NCI-H510A treated with DMSO at 0.1 percent for 48 hours (cell line): ENCODE data around the gene TMEM187.
A peak's percentile ranks its signal among the peaks of the same experiment; 100 is the strongest.

ENCODE experiments used
- DNase-seq: peaks from one replicate; lab custom pipeline; 2025; lab: John Stamatoyannopoulos, UW

TMEM187 gene, protein sequence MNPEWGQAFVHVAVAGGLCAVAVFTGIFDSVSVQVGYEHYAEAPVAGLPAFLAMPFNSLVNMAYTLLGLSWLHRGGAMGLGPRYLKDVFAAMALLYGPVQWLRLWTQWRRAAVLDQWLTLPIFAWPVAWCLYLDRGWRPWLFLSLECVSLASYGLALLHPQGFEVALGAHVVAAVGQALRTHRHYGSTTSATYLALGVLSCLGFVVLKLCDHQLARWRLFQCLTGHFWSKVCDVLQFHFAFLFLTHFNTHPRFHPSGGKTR

DNA sequence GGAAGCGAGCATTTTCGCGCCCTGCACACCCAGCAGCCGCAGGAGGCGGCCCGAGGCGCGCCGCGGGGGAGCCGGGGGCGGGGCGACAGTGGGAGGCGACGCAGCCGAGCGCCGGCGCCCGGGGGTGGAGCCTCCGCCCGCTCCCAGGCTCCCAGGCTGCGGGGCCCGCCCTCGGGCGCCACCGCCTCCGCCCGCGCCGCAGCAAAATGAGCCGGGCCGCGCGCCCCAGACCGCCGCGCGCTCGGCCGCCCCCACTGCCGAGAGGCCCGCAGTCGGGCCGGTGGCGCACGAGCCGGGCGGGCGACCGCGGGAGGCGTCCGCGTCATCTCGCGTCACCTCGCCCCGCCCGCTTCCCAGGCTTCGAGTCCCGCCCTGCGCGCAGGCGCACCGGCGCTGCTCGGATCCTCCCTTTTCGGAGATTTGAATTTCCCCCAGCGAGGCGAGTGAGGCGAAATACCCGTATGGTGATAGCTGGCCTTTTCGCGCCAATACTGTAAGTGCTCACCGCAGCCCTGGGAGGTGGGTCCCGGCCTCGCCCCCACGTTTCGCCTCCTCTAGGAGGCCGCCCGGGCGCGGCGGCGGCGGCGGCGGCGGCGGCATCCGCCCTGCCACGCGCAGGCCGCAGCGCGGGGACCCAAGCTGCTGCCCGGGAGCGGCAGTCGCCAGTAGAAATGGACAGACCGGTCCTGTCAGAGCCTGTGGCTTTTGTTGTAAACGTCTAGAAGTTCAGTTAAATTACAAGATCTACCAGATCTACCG is at the start of gene TMEM187:
TMEM187 (plus strand) TSS at position 387 of the 759 bp plus-strand sequence. CDS start 9,309 bp downstream, outside the sequence.
- peak; percentile 84 for DNase-seq

DNA sequence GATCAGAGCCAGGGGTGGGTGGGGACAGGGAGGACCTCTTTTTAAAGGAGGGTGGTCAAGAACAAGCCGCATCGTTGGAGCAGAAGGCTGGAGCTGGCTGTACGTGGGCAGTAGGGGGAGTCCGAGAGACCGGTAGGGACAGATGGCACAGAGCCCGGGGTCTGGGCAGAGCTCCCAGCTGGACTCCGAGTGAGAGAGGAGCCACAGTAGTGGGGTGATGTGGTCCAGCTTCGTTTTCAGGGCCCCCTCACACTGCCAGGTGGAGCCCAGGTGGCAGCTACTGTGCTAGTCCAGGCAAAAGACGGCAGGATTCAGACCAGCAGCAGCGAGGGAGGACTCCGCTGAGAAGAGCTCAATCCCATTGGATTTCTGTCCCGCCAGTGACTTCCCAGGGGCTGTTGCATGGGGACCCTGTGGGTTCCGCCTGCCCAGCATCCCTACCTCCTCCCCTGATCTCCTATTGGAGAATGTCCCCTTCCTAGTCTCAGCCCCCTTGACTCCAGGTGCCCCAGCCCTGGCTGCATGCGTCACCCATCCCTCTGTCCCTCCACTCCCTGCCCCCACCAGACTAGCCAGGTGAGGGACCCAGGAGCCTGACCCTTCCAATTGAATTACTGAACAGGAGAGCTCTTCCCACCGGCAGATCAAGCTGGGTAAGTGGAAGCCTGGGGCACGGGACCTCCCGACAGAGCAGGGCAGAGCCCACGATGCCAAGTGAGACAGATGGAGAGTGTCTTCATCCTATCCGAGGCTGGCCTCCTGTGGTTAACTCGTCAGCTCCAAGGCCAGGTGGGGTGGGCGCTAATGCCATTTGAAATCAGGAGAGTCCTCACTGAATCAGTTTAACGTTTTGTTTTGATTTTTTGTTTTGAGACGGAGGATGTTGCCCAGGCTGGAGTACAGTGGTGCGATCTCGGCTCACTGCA is 49.4 kb upstream of the TMEM187 start:
- no peak for DNase-seq

DNA sequence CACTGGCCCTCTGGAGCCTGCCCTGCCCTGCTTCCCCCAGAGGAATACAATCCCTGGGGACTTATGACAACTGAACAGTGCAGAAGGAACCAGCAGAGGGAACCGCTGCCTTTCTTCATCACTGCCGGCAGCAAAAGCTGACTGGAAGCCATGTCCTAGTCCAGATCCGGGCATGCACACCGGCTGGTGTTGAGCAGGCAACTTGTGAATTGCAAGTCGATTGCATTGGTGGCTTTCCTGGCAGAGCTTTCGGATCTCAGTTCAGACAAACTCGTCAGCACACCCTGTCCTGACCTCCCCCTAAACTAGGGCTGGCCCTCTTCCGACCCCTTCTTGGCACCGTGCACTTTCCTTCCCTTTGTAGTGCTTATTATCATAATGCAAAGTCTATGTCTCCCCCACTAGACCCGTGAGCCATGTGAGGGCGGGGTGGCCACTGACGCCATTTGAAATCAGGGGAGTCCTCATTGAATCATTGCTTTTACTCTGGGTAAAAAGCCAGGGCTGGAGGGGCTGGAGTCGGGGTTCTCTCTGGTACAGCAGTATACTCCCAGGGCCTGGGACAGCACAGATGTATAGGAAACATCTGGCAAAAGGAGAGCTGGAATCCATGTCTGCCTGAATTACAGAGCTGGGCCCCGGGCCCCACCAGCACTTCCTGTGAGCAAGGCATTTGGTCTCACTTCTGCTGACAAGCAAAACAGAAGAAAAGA is 48.2 kb upstream of the TMEM187 start:
- peak; percentile 6 for DNase-seq

DNA sequence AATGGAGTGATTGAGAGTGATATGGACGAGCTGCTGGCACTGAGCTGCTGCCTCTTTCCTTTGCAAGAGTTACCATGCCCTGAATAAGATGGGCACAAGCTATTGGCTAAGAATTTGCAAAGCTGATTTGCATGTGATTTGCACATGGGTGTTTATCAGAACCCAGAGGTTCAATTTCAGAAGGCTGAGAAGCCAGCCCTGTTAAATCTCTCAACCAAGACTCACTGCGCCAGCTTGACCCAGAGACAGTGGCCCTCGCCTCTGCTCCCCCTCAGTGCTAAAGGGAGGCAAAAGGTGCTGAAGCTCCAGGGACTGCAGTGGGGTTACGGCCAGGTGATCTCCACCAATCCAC is 47.2 kb upstream of the TMEM187 start:
- DNase-seq: no peak

DNA sequence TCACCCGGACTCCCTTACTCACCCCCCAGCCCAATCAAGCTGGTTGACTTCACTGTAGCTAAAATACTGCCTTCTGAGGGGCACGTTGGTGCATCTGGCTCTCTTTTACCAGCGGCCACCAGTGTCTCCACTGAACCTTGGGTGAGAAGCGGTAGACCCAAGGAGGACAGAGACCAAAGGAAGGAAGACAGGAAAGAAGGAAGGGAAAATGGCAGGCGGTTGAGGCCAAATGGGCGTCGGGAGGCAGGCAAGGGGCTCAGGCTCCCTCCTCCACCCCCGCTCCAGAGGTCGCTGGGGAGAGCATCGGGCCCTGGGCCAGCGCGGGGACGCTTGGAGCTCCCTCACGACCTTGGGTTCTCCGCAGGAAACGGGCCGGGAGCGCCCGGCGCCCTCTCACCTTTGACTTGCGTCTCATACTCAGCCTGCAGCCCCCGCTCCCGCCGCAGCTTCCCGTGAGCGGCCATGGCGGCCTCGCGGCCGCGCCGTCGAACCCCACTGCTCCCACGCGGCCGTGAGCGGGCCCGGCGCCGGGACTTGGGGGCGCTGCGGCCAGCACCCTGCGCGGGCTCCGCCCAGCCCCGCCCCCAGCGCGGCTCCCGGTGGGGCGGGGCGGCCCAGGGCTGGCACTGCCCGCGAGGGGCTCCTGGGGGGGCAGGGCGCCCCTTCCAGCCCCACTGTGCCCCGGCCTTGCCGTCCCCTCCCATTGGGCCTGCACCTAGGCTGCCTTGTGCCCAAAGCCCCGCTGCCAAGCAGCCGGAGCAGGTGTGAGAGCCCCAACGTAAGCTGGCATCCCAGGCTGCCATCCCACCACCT is 46.6 kb upstream of the TMEM187 start, which contains the start of gene ARHGAP4:
ARHGAP4 (minus strand) TSS at position 526 of the 813 bp plus-strand sequence; CDS start at position 464, 62 bp downstream.
- peak; percentile 19 for DNase-seq

DNA sequence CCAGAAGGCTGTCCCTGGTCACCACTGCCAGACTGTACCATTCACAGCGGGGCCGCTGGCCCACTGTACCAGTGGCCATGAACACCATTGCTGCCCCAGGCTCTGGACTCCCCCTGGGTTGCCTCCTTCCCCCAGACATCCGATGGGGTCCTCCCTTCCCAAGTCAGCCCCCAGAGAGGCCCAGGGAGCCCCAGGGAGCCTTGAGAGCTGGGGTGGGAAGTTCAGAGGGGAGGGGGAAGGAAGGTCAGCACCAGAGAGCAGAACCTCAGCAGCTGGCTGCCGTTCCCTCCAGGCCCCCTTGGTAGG is 46.0 kb upstream of the TMEM187 start:
- DNase-seq: no peak

DNA sequence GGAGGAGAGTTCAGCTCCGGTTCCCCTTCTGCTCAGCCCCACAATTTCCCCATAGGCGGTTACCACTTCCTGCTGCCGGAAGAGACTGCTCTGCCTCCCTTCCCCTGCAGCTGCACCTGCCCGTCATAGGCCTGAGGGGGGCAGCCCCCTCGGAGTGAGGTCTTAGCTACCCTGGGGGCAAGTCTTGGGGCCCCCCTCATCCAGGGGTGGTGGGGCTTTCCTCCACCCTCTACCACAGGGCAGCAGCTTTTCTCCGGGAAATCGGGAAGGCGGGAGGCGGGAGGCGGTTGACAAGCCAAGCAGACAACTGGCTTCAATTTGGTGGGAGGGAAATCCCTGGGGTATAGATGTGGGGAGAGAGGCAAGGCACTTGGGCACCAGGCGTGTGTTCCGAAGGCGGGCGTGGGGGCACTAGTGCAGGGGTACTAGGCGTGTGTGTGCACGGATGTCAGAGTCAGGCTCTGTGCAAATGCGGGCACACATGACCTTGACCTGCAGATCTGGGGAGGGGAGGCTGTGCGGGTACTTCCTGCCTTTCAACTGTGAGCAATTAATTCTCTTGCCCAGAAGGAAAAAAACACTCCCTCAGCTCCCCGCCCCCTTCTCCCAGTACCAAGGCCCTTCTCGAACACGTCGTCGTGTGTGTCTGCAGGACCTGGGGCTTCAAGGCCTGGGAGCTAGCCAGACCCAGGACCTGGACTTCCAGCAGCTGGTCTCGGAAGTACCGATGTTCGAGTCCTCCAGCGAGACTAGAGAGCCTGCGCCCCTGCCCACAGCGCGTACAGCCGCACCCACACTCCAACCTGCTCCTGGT is 45.5 kb upstream of the TMEM187 start:
- DNase-seq: peak; percentile 17

DNA sequence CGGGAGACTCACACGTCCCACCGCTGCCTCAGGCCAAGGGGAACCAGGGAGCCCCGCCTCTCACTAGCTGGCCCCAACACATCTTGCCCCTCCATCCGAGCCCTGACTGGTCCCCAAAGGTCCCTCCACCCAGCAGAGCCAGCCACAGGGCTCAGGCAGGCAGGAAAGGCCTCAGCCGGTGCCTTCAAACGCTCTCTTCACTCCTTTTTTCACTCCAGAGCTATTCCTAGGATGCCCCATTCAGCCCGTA is 45.0 kb upstream of the TMEM187 start:
- DNase-seq: no peak

DNA sequence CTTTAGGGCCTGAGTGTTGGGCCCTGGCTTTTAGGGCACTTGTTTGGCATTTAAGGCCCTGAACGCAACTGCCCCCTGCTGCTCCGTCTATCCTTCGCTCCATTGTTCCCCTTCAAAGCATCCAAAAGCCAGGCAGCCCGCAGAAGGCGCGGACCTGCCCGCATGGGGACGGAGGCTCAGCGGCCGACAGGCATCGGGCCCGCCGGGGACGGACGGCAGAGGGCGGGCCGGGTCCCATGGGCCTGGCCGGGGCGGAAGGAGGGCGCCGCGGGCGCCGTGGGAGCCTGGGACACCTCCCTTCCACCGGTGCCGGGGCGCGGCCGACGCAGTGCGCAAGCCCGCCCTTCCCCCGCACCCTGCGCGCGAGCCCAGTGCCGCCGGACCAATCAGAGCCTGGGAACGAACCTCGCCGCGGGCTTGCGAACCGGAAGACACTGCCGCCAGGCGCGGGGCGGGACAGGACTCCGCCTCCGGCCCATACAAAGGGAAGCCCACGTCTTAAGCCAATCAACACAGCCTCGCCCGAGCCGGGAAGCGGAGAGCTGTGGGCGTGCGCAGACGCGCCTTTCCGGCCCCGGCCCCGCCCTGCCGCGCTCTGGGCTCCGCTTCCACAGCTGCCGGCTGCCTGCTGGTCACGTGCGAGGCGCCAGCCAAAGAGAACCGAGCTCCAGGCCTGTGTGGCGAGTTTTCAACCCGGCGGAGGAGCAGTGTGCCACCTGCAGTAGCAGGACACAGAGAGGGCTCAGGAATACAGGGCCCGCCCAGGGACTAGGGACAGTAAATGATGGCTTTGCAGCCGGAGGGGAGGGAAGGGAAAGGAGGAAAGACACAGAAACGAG is 44.4 kb upstream of the TMEM187 start:
- DNase-seq: peak; percentile 87

DNA sequence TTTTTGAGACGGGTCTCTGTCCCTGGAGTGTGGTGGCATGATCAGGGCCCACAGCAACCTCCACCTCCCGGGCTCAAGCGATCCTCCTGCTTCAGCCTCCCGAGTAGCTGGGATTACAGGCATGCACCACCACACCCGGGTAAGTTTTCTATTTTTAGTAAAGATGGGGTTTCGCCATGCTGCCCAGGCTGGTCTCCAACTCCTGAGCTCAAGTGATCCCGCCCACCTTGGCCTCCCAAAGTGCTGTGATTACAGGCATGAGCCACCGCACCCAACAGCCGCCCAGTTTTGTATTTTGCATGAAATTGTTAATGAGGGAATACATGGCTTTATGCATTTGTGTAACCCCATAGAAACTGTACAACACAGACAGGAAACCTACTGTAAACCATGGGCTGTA is 43.7 kb upstream of the TMEM187 start:
- no peak for DNase-seq

DNA sequence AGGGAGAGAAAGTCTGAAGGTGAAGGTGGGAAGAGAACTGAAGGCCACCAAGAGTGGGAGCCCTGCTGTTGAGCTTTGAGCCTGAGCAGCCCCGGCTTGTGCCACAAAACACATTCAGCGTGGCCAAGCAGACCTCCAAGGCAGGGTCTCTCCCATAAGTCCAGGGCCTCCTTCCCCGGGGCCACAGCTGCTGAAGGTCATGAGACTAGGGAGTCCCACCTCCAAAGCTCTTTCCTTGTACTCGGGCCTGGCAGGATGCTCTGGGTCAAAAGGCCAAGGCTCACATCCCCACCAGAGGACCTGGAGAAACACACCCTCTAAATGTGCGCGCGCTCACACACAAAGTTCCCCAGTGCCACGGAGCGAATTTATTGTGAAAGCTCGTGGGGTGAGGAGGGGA is 43.0 kb upstream of the TMEM187 start:
- no peak for DNase-seq

DNA sequence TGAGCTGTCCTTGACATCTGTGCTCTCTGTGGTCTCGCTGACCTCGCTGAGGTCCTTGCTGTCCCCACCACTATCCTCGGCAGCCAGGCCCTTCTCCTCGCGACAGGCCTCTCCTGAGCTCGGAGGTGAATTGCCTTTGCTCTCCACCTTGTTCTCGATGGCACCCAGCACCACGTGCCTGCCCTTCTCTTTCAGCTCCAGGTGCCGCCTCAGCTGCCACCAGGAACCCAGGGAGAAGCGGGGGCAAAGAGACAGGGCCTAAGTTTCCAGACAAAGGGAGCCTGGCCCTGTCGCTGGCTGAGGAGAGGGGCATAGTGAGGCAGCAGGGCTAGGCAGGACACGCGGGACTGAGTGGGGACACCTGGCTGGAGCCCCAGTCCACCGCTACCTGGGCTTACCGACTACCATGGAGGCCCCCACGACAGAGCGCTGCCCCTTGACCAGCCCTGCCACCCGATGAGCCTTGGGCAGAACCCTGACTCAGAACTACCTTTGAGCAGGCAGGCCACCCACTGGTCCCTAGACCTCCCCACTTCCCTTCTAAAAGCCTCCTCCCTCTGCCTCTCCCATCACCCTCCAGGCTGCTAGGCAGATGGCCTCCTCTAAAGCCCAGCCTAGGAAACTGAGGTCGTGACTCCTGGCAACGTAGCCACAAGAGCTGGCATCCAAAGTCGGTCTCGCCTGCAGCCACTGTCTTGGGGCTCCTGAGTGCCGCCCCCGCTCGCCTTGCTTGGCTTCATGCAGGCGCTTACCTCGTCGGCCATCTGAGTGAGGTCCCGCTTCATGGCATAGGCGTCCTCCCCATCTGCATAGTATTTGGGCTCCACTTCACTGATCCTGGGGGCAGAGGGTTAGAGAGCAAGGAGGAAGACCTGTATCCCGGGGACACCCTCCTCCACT is 42.3 kb upstream of the TMEM187 start:
- DNase-seq: no peak

DNA sequence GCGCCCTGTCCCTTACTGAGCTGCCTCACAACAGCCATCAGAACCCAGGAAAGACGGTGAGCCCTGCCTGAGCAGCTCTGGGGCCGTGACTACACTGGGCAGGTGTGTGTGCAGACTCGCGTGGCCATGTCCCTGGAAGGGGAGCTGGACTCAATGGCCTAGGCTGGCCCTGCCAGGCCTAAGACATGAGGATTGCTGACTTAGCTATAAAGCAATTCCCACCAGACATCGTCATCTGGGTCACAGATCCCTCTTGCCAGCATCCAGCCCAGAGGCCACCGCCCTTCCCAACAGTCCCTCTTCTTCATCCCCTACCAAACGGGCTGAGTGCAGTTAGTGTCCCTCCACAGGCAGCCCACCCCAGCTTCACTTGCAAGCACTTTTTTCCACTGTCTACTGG is 41.4 kb upstream of the TMEM187 start:
- DNase-seq: no peak

DNA sequence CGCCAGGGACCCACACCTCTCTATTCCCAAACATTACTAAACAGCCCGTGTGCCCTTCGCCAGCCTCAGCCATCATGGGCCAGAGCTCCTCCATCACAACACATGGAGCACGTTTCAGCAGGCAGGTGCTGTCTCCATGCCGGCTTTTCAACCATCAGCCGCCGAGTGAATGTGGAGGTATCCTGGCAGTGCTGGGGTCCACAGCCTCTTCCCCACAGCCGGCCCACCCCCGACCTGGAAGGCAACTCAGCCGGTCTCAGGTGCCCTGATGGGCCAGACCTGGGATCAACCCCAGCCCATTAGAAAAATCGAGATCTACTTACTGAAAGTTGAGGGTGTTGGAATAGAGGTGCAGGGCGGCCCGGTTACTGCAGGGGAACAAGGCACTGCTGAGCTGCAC is 40.8 kb upstream of the TMEM187 start:
- no peak for DNase-seq

DNA sequence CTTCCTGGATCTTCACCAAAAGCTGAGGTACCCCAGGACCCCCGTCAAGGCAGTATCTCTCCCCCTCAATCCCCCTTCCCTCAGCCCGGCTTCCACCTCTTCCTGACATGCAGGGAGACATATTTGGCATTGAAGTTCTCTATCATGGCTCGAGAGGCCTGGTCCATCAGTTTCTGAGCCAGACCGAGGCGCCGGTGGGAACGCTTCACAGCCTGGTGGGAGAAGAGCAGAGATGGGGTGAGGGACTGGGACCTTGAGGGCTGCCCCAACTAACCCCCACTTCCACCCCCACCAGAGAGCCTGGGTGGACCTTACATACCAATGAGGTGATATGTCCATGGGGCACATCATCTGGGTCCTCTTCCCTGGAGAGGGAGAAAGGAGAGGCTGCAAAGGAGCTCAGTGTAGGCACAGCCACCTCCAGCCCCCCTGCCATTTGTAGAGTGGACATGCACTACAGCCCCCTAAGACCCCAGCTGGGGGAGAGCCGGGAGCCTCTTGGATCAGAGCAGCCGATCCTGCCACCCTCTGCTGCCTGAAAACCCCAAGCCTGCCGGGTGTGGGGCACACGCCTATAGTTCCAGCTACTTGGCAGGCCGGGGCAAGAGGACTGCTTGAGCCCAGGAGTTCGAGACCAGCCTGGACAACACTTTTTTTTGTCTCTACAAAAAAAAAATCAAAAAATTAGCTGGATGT is 40.2 kb upstream of the TMEM187 start:
- no peak for DNase-seq

DNA sequence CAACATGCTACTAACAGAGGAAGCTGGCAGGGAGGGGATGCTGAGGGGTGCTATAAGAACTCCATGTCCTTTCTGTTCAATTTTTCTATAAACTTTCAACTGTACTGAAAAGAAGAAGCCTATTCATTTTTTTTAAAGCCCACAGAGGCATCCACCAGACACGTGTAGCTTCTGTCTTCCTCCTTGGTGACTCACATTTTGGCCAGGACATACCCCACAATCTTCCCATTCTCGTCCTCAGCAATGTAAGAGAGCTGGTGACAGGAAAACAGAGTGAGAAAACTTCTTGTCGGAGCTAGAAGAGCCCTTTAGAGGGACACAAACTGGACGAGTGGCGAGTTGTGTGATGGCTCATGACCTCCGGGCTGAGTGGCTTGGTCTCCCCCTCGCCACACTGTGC is 38.8 kb upstream of the TMEM187 start:
- no peak for DNase-seq

DNA sequence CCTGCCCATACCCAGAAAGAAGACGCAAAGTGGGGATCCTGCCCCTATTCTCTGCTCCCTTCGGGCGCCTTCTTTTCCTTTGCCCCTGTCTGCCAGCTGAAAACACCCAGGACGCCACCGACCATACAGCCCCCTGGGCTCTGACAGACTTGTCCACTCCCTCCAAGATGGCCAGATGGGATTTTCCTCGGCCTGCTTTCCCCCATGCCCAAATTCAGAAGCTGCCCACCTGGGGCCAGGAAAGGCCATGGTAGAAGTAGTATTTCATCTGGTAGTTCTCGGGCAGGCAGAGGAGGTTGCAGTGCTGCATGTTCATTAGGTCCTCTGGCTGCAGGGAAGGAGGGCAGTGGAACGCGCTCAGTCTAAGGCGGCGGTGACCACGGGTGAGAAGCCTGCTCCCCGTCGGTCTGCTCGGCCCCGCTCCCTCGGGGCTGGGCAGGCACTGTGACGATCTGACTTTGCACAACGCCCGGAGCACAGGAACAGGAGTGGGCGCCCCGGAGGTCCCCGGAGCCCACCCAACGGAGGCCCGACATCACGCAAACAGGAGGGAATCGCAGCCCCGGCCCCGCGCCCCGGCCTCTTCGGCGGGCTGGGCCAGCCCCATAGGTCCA is 38.3 kb upstream of the TMEM187 start:
- no peak for DNase-seq
